Left cardiac atrium (tissue), 4 donors: Measurements from ENCODE around the gene ACVR1B. TPM values are rescaled to one million over a fixed set of nuclear protein-coding genes. Genes with fewer than 3 reads are reported as not detected.
A peak's percentile ranks its signal among the peaks of the same experiment; 100 is the strongest.
"Not testable (repeated sequence)": the region's sequence is repeated elsewhere in the genome, so short reads cannot be mapped to it uniquely, and the experiment has no call there.

ENCODE experiments used
- ATAC-seq, 2 donors: fragments of 200-7000 bp; cut with Tn5 transposase; one replicate each; pipeline ENCODE4 v1.9.1; 2020; ENCODE audit warnings: mild to moderate bottlenecking in 2 of 2, moderate library complexity in 2 of 2
- DNase-seq: peaks from one replicate; pipeline ENCODE4 v3.0.0-alpha.2; 2020
- intact Hi-C, 2 donors: fragments of 100-400 bp; cut with DNase I; formaldehyde crosslinking; loops; one replicate each; pipeline versions ENCODE4 v1.14.1 to v1.15.1; 2022 to 2023
- total RNA-seq, 2 donors: library from RNA; stranded (reverse); fragmentation: NEBNext Ultra II Directional; extraction: Animal tissue kit (Norgen Biotek cat#: 25700); gene quantifications; one replicate each; pipeline ENCODE4 v1.2.1, GENCODE V29; 2021
- donor health status: DM: no; HTN: yes; CAD: no.
- donor health status: DM: no; HTN: yes; CAD: no; lungs with severe emphysema.
- donor health status: DM: yes; HTN: yes; CAD: no.
- donor health status: Dilated cardiomyopathy.

Gene ACVR1B
- total RNA-seq, 2 donors from 2014 or later, result 13.0 to 19.3 TPM

GRCh38 chr12:51959921-51960320 lies 8.4 kb downstream of the ACVR1B start:
- ATAC-seq, result no peak
- intact Hi-C loops, result no loop called here
- DNase-seq, result no peak

GRCh38 chr12:51960488-51960887 lies 9.0 kb downstream of the ACVR1B start:
- no peak for DNase-seq
- ATAC-seq, result no peak
- intact Hi-C loops, result no loop called here

GRCh38 chr12:51960890-51961289 lies 9.4 kb downstream of the ACVR1B start:
- ATAC-seq, result no peak
- DNase-seq, result no peak
- intact Hi-C loops, result no loop called here

GRCh38 chr12:51961834-51962233 lies 10.3 kb downstream of the ACVR1B start:
- intact Hi-C loops, result no loop called here
- no peak for DNase-seq
- ATAC-seq, result no peak

GRCh38 chr12:51962737-51963136 lies 11.2 kb downstream of the ACVR1B start:
- DNase-seq (no peak), ATAC-seq (no peak)
- intact Hi-C loops, result no loop called here

GRCh38 chr12:51963477-51963876 lies 12.0 kb downstream of the ACVR1B start:
- ATAC-seq (no peak), DNase-seq (no peak)
- intact Hi-C loops, result no loop called here

- ATAC-seq (no peak), DNase-seq (no peak)
- intact Hi-C loops, result no loop called here
These were observed 18.1 kb downstream of the ACVR1B start for GRCh38 chr12:51969643-51970042.

- intact Hi-C loops, result no loop called here
- DNase-seq (no peak), ATAC-seq (peak in 1 of 2 donors; percentile 28)
These were observed 19.6 kb downstream of the ACVR1B start for GRCh38 chr12:51970904-51971646.

- intact Hi-C loops, result no loop called here
- ATAC-seq (no peak), DNase-seq (no peak)
These were observed 20.4 kb downstream of the ACVR1B start for GRCh38 chr12:51971679-51972421.

GRCh38 chr12:51972422-51972812 lies 20.9 kb downstream of the ACVR1B start:
- ATAC-seq, result no peak
- DNase-seq, result no peak
- intact Hi-C loops, result no loop called here

- ATAC-seq (peak; percentile 58 to 84), DNase-seq (peak; percentile 71)
- intact Hi-C loops, result no loop called here
These were observed 21.4 kb downstream of the ACVR1B start for GRCh38 chr12:51972849-51973273.

- ATAC-seq, result peak in 1 of 2 donors; percentile 8
- intact Hi-C loops, result no loop called here
- DNase-seq, result no peak
These were observed 22.1 kb downstream of the ACVR1B start for GRCh38 chr12:51973560-51973959.

- intact Hi-C loops, result no loop called here
- no peak for DNase-seq
- no peak for ATAC-seq
These were observed 23.1 kb downstream of the ACVR1B start for GRCh38 chr12:51974646-51975045.

GRCh38 chr12:51975196-51975595 lies 23.7 kb downstream of the ACVR1B start:
- DNase-seq (no peak), ATAC-seq (no peak)
- intact Hi-C loops, result no loop called here

GRCh38 chr12:51976376-51977160 lies 25.1 kb downstream of the ACVR1B start:
- no peak for DNase-seq
- peak in 1 of 2 donors; percentile 42 for ATAC-seq
- intact Hi-C loops, result no loop called here

GRCh38 chr12:51977320-51977753 lies 25.8 kb downstream of the ACVR1B start:
- ATAC-seq (no peak), DNase-seq (no peak)
- intact Hi-C loops, result no loop called here

- ATAC-seq, DNase-seq, intact Hi-C loops: not testable (repeated sequence)
These were observed 27.8 kb downstream of the ACVR1B start for GRCh38 chr12:51979306-51979705.

- intact Hi-C loops, result loop anchor here (1.0 to 5.0 kb wide), 2 partner anchors 83 to 85 kb away; no protein-coding TSS in a partner anchor
- peak; percentile 66 for DNase-seq
These were observed 28.7 kb downstream of the ACVR1B start for GRCh38 chr12:51980051-51980808.

GRCh38 chr12:51980809-51981127 lies 29.3 kb downstream of the ACVR1B start:
- no peak for DNase-seq
- ATAC-seq, result no peak
- intact Hi-C loops, result loop anchor here (1.0 to 5.0 kb wide), 2 partner anchors 83 to 85 kb away; no protein-coding TSS in a partner anchor

More at GRCh38 chr12:51980051-51980808, 28.7 kb downstream of the ACVR1B start:
- ATAC-seq, result peak; percentile 82 to 93
